Bronchial epithelial cell (primary cell): ENCODE results near the gene RPL28. TPM values are rescaled to one million over a fixed set of nuclear protein-coding genes. Genes with fewer than 3 reads are reported as not detected.

Experiments used
- DNase-seq: peaks from one replicate; pipeline ENCODE4 v3.0.0-alpha.2; 2010; ENCODE audit warnings: low read depth
- FAIRE-seq: peaks from 2 replicates; lab custom pipeline; 2011; peaks lifted over from hg19 to GRCh38; lab: Jason Lieb, UNC
- H3K27me3 ChIP-seq: 2 replicates; pipeline ENCODE4 v1.5.1; 2011; ENCODE audit warnings: low read length; ENCODE audit not compliant: control insufficient read depth, insufficient read depth
- H3K36me3 ChIP-seq: 2 replicates; pipeline ENCODE4 v1.5.1; 2011; ENCODE audit warnings: low read length; ENCODE audit not compliant: control insufficient read depth, insufficient read depth
- H3K4me3 ChIP-seq: 2 replicates; pipeline ENCODE4 v1.5.1; 2011; ENCODE audit warnings: mild to moderate bottlenecking, low read depth, low read length, control low read depth
- total RNA-seq: library from RNA; depleted of rRNA; stranded (reverse); fragments of >200 nt; gene quantifications from 2 replicates; pipeline ENCODE4 v1.2.1, GENCODE V29; 2014
- TF ChIP-seq, protein P1 (sequence below): IDR thresholded peaks from 2 replicates; pipeline ENCODE4 v1.5.1; 2011; ENCODE audit warnings: mild to moderate bottlenecking, moderate library complexity, low read length, control low read depth, inconsistent platforms; ENCODE audit not compliant: insufficient read depth, severe bottlenecking

The RPL28 gene
- total RNA-seq, 1 donor from 2014 or later, result 603 TPM

DNA sequence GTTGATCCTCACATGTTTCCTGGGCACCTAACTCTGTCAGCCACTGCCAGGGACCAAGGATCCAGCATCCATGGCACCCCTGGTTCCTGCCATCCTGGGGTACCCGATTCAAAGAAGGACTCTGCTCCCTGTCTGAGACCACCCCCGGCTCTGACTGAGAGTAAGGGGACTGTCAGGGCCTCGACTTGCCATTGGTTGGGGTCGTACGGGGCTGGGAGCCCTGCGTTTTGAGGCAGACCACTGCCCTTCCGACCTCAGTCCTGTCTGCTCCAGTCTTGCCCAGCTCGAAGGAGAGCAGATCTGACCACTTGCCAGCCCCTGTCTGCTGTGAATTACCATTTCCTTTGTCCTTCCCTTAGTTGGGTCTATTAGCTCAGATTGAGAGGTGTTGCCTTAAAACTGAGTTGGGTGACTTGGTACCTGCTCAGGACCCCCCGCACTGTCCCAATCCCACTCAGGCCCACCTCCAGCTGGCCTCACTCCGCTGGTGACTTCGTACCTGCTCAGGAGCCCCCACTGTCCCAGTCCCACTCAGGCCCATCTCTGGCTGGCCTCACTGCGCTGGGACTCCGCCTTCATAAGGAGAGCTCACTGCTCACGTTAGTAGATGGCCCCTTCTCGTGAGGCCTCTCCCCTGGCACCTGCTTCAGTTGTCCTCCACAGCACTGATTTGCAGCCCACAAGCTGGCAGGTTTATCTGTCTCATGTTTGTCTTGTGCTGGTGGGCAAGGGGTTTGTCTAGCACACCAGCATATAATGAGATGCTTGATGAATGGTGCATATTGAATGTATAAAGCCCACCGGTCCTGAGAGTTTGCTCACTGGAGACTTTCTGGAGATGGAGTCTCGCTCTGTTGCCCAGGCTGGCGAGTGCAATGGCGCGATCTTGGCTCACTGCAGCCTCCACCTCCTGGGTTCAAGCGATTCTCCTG, 3.9 kb downstream of the RPL28 start:
- H3K36me3 ChIP-seq, result peaks cover 32% of the 10 kb centered on the region
- FAIRE-seq, result no peak
- DNase-seq, result no peak
- TF ChIP-seq, protein P1, sequence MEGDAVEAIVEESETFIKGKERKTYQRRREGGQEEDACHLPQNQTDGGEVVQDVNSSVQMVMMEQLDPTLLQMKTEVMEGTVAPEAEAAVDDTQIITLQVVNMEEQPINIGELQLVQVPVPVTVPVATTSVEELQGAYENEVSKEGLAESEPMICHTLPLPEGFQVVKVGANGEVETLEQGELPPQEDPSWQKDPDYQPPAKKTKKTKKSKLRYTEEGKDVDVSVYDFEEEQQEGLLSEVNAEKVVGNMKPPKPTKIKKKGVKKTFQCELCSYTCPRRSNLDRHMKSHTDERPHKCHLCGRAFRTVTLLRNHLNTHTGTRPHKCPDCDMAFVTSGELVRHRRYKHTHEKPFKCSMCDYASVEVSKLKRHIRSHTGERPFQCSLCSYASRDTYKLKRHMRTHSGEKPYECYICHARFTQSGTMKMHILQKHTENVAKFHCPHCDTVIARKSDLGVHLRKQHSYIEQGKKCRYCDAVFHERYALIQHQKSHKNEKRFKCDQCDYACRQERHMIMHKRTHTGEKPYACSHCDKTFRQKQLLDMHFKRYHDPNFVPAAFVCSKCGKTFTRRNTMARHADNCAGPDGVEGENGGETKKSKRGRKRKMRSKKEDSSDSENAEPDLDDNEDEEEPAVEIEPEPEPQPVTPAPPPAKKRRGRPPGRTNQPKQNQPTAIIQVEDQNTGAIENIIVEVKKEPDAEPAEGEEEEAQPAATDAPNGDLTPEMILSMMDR, result no peak
- H3K27me3 ChIP-seq, result no peaks in the 10 kb centered on the region
- no peak overlapping the region for H3K4me3 ChIP-seq

DNA sequence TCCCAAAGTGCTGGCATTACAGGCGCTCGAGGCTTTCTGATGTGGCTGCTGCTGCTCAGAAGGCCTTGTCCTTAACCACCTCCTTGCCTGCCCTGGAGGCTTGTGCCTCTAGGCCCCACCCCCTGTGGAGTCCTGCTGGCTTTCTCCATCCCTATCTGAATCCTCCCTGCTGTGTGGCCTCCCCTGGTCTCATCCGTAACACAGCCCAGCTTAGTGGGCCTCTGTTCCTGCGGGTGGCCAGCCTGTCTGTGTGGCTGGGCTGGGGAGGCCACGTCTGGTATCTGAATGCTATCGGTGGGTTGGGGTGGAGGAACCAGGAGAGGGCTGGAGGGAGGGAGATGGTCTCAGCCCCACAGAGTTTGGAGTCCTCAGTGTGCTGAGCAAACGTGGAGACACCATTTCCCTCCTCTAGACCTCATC, 4.7 kb downstream of the RPL28 start:
- Histone ChIP-seq H3K27me3 (no peaks in the 10 kb centered on the region), H3K4me3 (no peak overlapping the region), H3K36me3 (peaks cover 32% of the 10 kb centered on the region)
- DNase-seq, result no peak
- TF ChIP-seq, protein P1, result no peak
- no peak for FAIRE-seq

DNA sequence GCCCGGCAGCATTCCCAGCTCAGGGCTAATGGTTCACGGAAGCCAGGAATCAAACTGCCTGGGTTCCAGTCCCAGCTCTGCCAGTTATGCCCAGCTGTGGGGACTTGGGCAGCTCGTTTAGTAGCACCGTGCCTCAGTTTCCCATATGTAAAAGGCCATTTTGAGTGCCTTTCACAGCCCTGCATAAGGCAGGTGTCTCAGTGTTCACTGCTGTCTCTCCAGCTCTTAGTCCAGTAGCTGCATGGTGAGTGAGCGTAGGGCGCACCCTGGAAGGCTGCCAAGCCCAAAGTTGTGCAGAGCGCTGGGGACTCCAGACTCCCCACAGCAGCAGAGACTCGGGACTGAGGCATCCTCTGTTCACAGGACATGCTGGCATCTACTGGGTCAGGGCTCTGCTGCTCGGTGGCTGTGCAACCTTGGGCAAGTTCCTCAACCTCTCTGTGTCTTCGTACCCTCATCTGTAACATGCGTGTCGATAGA, 5.5 kb downstream of the RPL28 start:
- H3K4me3 ChIP-seq, result no peak overlapping the region
- FAIRE-seq, result no peak

DNA sequence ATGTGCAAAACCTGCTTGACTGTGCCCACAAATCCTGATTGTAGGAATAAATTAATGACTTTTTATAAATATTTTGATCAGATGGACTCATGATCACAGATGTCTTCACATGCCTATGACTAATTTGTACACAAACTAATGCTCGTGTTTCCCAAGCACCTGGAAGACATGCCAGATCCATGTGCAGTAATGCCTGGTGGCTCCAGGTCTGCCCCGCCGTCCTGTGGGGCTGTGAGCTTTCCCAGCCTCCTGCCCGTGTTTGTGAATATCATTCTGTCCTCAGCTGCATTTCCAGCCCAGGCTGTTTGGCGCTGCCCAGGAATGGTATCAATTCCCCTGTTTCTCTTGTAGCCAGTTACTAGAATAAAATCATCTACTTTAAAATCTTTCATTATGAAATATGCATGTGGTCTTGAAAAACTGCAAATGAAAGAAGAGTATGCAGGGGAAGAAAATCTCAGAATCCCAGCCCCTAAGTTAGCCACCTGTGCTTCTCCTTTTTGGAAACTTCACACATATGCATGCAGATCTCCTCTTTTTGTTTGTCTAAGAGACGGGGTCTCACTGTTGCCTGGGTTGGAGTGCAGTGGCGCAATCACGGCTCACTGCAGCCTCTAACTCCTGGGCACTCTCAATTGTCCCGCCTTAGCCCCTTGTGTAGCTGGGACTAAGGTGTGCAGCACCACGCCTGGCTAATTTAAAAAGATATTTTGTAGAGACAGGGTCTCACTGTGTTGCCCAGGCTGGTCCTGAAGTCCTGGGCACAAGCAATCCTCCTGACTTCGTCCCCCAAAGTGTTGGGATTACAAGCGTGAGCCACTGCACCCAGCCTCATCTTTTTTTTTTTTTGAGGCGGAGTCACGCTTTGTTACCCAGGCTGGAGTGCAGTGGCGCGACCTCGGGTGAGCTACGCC, 6.2 kb downstream of the RPL28 start:
- DNase-seq, result peak; percentile 69

More for the DNA sequence above, 5.5 kb downstream of the RPL28 start:
- Histone ChIP-seq H3K27me3 (no peaks in the 10 kb centered on the region), H3K36me3 (peaks cover 32% of the 10 kb centered on the region)
- no peak for DNase-seq
- TF ChIP-seq, protein P1, result no peak

More for the DNA sequence above, 6.2 kb downstream of the RPL28 start:
- TF ChIP-seq, protein P1, result no peak
- Histone ChIP-seq H3K27me3 (no peaks in the 10 kb centered on the region), H3K36me3 (peaks cover 27% of the 10 kb centered on the region), H3K4me3 (no peak overlapping the region)
- FAIRE-seq, result no peak
